HG03439 (cell line): Measurements from ENCODE around the gene HOXA13.

Experiments used
- ATAC-seq: cut with Tn5 transposase; IDR thresholded peaks from one replicate; pipeline ENCODE4 v1.9.1; 2021; ENCODE audit warnings: mild to moderate bottlenecking, moderate library complexity; ENCODE audit not compliant: unreplicated experiment

HOXA13 gene

GRCh38 chr7:27182861-27183681, 16.8 kb downstream of the HOXA13 start:
- no peak for ATAC-seq

GRCh38 chr7:27182285-27182841, 17.5 kb downstream of the HOXA13 start:
- no peak for ATAC-seq

- no peak for ATAC-seq
Measured at GRCh38 chr7:27181795-27182275, 18.1 kb downstream of the HOXA13 start.

DNA sequence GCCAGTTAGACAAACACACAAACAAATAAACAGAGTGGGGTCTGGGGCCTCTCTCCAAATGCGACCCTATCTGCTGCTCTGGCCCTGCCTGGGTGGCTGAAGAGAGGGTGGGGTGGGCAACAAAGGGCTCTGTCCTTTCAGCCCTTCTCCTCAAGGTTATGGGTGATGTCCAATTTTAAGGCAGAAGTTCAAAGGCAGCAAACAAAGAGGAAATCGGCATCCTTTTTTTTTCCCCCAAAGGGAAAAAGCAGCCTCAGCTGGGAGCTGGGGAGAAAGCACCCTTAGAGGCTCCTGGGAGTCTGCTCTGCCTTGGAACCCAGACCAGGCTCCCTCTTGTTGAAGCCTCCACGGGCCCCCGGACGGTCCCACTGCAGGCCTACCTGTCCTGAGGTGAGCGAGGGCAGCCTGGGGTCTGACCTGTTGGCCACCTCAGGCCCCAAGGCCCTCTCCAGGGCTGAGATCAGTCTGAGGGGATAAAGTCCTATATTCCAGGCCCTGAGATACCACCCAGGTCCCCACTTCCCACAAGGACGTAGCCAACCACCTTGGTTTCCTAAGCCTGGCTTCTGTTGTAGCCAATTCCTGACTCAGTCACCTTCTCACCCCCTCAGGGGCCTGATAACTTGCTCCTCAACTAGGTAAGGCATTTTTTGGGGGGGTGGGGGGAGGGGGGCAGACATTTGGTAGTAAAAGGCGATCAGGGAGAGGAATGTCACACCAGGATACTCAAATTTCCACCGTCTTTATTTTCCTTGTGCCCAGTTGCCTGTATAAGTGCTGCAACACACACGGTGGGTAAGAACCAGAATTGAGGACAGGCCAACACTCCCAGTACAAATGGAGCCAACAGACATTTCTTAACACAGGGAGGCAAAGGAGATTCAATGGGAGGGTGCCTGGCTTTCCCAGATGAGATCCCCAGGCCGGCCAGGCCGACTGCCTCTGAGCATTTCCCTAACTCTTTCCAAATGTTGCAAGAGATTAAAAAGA, 19.2 kb downstream of the HOXA13 start:
- no peak for ATAC-seq

DNA sequence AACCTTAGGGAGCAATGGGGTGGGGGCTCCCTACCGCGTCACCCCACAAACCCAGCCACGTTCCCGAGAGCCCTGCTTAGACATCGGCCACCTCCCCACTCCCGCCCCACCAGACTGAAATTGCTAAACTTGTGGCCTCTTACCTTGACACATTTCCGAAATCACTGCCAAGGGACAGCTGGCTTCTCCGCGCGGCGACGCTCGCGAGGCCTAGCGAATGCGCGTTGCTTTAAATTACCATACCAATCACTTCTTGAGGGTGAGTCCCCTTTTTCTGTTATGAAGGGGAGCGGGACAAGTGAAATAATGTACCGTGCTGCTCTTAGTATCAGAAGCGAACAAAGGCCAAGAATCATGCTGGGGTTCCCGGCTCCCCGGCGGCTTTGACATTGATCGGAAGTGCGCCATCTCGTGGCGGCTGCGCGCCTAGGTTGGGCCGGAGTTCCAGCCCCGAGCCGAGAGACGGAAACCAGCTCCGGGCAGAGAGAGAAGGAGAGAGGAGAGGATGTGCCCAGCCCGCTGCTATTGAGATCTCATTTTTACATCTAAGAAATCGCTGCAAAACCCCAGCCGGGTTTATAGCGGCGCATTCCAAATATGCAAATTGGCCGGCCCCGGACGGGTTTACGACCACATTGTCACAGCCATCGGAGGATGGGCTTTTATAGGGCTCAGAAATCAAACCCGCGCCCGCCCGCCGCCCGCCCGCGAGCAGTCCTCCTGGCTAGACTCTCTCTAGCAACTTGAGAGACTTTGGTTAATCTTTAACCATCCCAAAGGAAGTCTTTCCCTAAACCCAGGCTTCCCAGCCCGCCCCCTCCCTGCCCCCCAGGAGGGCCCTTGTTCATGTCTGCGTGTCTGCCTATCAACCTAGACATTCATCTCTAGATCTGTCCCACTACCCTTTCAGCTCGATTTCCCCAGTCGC, 20.1 kb downstream of the HOXA13 start:
- ATAC-seq: no peak

DNA sequence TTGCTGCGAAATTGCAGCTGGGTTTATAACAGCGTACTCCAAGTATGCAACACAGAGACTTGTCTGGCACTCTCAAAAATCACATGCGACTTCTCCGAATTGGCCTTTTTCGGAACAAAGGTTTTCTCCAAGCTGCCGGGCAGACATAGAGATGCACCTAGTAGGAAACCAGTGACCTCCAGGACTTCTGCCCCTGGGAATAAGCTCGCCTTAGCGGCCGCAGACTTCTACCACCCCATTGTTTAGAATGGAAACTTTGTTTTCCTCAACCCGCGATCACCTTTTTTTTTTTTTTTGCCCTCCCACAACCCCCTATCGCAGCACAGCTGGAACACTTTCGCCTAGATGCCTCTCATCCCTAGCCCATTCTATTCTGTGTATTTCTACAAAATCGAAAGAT, 20.9 kb downstream of the HOXA13 start:
- ATAC-seq: no peak

- no peak for ATAC-seq
Measured at GRCh38 chr7:27178366-27178765, 21.5 kb downstream of the HOXA13 start.

DNA sequence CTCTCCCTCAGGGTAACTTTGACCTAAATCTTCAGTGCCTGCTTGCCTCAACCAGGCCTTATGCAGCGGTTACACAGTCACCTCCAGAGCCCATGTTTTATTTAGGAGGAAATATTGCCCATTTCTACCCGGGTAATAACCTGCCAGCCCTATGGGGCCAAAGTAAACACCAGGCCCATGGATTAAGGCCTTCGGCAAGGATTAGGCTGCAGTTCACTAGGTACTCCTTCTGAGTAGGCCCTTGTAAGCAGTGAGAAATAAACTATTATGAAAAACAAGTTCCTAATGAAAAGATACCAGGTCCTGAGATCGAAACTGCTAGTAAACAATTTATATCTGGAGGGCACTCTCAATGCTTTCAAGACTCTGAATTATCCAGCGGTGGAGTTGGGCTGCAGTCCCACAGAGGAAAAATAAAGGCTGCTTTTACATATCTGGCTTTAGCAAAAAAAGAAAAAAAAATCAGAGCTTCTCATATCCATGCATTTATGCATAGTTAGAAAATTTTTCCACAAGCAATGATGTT, 22.0 kb downstream of the HOXA13 start:
- no peak for ATAC-seq

- no peak for ATAC-seq
Measured at GRCh38 chr7:27176962-27177794, 22.7 kb downstream of the HOXA13 start.

DNA sequence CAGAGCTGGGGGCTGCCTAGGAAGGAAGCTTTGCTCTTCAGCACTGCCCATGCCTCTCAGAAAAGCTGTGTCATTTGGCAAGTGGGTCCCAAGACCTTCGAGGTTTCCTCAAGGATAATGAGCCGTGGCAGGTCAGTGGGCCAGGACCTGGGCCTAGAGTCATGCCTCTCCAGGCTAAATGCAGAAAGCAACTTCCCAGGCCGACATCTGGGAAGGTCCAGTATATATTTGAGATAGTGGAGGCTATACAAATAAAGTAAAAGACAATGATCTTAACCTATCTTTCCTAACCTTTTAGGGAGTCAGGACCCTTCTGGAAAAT, 23.4 kb downstream of the HOXA13 start:
- no peak for ATAC-seq

GRCh38 chr7:27175626-27176523, 24.0 kb downstream of the HOXA13 start:
- no peak for ATAC-seq

DNA sequence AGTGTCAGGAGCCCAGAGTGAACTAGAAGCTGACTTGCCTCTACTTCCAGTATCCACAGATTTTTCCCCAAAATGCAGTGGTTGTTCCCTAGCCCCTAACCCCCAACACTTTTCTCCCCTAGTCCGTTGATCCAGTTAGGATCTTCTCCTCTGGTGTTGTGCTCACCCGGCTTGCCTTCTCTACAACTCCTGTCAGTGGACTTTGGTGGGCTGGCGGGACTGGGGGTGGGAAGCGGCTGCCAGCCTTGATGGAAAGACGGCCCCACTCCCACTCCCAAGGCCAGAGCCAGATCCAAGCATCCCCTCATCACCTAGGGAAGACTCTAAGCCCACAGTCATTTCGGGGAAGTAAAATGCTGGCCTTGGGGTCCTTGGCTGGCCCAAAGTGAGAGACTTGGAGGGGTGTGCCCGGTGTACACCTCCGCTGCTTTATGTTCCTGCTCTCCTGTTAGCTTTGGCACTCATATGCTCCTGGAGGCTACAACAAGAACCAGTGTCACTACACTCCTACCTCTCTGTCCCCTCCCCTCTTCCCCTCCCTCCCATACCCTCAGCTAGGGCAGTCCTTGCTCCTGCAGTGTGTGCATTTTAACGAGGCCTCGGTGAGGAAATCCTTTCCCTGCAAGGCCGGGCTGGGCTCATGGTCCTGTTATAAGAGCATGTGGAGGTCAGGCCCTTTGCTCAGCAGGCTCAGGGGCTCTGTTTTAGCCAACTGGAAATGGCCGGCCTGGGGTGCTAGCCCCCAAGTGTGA, 24.8 kb downstream of the HOXA13 start:
- no peak for ATAC-seq

DNA sequence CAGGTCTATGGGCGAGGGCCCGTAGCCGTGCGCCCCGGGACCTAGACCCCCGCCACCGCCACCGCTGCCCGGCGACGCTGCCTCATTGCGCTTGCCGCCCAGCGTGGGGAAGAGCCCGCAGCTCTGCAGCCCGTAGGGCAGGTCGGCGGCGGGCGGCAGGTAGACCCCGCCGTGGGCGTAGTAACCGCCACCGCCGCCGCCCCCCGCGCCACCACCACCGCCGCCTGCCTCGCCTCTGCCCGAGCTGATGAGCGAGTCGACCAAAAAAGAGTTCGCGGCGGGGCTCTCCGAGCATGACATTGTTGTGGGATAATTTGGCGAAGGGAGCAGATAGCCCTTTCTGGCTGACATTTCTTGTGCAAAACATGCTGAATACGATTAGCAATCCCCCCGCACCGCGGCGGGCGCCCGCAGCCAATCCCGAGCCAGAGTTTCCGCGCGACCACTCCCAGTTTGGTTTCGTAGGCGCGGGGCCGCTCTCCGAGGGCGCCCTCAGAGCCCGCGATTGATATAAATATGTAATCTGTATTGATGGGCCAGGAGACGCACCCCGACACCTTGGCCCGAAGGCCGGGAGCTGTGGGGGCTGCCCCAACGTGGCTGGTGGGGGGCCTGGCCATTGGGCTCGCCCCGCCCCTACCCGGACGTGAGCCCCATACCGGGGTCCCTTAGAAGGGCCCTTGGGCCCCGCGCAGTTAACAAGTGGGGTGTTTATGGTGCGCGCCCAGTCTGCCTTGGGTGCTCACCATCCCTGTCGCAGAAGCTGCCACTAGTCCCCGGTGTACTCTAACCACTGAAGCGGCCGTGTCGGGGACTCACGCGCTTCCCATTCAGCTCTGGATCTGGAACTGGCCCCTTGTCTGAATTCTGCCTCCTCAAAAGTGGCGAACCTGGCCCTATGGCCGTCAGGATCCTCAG, 25.7 kb downstream of the HOXA13 start, which contains the start of gene HOXA10:
Gene HOXA10 (minus strand): TSS at position 365 of the 918 bp plus-strand sequence. CDS start 14 bp downstream, at position 351.
- no peak for ATAC-seq

DNA sequence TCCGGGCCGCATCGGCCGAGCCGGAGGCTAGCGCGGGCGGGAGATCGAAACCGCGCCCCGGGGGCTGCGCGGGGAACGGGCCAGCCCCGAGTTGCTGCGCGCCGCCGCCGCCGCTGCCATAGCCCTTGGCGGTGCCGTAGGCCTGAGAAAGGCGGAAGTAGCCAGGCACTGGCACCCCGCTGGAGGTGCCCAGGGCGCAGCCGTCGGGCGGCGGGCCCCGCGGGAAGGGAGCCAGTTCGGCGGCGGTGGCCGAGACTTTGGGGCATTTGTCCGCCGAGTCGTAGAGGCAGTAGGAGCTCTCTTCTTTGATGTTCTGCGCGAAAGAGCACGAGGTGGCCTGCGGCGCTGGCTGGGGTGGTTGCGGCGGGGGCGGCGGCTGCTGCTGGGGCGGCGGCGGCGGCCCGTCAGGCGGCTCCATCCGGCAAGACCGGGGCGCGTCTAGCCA, 26.4 kb downstream of the HOXA13 start:
- no peak for ATAC-seq

- ATAC-seq: no peak
Measured at GRCh38 chr7:27172823-27173510, 26.9 kb downstream of the HOXA13 start.

DNA sequence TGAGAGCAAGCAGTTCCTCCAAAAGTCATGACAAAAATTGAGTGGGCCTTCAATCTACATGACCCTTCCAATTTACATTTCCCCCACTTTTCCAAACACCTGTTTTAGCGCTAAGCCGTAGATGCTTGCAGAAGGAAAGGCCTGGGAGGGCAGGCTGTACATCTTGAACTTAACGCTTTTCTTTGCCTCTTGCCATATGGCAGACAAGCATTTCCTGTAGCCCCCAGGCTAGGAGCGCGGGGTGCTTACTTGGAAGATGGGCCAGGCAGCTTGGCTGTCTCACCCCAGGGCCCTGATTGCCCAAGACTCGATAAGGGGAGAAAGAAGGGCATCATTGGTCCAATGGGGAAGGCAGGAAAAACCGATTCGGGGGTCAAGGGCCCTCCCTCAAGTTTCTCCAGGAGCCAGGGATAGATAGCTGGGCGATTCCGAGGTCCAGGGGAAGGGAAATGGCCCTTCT, 27.5 kb downstream of the HOXA13 start:
- ATAC-seq: no peak
